GM21360 (cell line): ENCODE measurements around the gene ETFBKMT.
A peak's percentile ranks its signal among the peaks of the same experiment; 100 is the strongest.

Source experiments
- ATAC-seq: cut with Tn5 transposase; IDR thresholded peaks from one replicate; pipeline ENCODE4 v1.9.1; 2021; ENCODE audit warnings: mild to moderate bottlenecking, moderate library complexity; ENCODE audit not compliant: unreplicated experiment

ETFBKMT gene

DNA sequence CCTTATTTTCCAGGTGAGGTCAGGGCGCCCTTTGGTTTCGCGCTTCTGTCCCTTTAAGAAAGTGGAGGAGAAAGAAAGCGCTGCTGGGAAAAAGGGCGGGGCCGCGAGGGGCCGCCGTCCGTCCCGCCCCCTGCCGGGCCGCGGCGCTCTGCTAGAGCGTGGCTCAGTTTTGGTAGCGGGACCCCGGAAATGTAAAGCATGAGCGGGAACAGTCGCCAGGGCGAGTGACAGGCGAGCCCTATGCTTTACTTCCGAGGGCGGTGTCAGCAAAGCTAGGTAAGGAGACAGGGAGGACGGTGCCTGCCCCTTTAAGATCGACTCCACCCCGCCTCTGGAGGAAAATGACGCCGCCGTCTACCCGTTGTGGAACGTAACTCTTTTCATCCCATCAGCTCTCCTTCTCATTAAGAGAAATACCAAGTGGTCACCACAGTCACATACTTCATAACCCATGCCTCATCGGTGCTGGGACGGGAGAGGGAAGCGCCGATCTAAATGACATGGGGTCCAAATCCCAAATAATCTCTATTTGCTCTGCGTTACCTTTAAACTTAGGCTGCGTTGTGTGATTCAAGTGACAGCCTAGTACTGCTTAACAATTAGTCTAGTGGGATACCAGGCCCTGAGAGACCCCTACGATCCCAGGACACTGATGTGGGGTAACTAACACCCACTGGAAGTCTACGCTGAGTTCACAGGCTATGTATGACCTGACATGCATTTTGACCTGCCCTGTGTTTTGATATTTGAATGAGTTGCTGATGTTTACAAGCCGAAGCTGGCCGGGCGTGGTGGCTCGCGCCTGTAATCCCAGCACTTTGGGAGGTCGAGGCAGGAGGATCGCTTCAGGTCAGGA is at the start of gene ETFBKMT:
Gene ETFBKMT (plus strand): TSS at position 602 of the 856 bp plus-strand sequence. CDS start 2,266 bp downstream, outside the sequence.
- ATAC-seq, result peak; percentile 99

DNA sequence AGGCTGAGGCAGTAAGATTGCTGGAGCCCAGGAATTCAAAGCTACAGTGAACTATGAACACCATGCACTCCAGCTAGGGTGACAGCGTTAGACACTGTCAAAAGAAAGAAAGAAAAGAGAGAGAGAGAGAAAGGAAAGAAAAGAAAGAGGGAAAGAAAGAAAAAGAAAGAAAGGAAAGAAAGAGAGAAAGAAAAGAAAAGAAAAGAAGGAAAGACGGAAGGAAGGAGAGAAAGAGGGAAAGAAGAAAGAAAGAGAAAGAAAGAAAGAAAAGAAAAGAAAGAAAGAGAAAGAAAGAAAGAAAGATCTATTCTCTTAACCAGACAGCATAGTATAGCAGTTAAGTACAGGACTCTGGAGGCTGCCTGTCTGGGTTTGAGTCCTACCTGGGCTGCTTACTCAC is 46.7 kb upstream of the ETFBKMT start:
- ATAC-seq, result no peak

- ATAC-seq, result no peak
Observed at GRCh38 chr12:31618228-31619025, 41.1 kb upstream of the ETFBKMT start.

DNA sequence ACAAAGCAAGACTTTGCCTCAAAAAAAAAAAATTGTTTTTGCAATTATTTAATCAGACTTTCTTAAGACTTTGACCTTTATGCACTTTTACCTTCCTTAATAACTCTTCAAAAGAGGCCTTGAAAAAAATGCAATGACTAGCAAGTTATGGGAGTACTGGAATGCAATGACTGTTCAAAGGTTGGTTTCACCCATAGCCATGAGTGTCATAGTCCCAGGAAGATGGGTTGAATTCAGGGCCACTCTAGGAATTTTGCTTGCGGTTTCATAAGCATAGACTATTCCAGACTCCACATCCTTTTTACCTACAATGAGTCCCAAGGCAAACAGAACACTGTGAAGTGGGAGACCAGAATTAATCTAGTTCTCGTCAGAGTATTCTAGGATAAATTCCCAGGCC is 39.2 kb upstream of the ETFBKMT start:
- ATAC-seq, result no peak

- no peak for ATAC-seq
Observed at GRCh38 chr12:31622038-31622437, 37.5 kb upstream of the ETFBKMT start.

- ATAC-seq, result no peak
Observed at GRCh38 chr12:31626270-31626995, 33.1 kb upstream of the ETFBKMT start.

DNA sequence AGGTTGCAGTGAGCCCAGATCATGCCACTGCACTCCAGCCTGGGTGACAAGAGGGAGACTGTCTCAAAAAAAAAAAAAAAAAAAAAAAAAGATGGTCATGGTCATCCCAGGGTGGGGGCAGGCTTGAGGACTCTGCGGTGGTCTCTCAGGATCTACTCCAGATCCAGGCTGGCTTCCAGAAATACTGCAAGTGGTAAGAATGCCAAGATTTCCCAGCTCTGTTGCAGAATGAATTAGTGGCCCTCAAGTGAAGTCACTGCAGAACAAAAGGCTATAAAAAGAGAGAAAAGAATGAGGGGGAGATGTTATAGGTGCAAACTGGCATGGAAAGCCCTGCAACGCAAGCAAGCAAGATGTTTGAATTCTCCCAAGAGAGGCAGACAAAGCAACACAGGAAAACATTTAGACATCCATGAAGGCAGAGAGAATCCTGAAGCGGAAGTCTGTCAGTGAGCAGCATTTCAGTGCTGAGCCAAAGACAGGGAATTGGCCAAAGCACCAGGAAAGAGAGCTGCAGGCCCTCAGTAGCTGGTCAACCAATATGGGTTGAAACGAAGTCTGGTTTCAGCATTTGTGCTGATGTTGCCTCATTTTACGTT is 31.9 kb upstream of the ETFBKMT start:
- ATAC-seq, result no peak

GRCh38 chr12:31629756-31630732 is 29.4 kb upstream of the ETFBKMT start:
- no peak for ATAC-seq

- no peak for ATAC-seq
Observed at GRCh38 chr12:31631023-31631724, 28.3 kb upstream of the ETFBKMT start.

- no peak for ATAC-seq
Observed at GRCh38 chr12:31631809-31632208, 27.7 kb upstream of the ETFBKMT start.

- no peak for ATAC-seq
Observed at GRCh38 chr12:31633464-31633863, 26.0 kb upstream of the ETFBKMT start.

- ATAC-seq, result no peak
Observed at GRCh38 chr12:31634620-31635019, 24.9 kb upstream of the ETFBKMT start.

DNA sequence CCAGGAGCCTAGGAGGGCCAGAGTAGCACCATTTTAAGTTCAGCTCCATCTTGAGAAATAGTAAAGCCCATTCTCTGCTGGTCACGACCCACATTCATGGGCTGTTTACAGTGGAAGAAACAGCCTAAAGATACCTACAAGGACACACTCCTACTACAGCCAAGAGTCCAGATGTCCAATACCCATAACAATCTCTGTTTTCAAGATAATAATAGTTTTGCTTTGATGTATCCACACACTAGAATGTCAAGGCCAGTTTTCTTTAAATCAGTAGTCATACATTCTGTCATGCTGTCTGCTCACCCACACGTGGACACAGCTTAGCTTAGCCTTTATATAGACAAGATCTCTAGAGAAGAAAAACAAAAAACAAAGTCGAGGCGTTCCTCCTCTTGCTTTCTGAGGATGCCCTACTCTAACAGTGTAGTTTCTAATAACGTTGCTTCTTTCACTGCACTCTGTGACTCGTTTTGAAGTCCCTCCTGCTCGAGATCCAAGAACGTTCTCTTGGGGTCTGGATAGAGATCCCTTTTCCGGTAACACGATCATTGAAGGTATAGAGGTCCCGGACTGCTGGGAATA is 17.9 kb upstream of the ETFBKMT start:
- ATAC-seq, result no peak

- no peak for ATAC-seq
Observed at GRCh38 chr12:31644536-31644935, 15.0 kb upstream of the ETFBKMT start.

GRCh38 chr12:31645924-31646323 is 13.6 kb upstream of the ETFBKMT start:
- no peak for ATAC-seq

DNA sequence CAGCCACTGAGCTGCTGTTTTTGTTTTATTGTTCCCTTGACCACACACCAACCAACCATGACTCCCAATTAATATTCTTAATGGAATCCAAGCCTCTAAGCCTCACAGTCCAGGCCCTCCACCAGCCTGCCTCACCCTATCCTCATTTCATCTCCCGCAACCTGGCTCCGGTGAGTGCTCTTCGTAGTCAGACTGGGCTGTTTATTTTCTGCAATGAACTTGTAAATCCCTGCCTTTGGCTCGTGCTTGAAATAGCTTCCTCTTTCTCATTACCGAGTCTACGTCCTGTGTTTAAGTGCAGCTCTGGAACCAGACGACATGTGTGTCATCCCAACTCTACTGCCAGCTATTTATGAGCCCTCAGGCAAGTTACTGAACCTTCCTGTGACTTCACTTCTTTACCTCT is 12.4 kb upstream of the ETFBKMT start:
- ATAC-seq, result no peak

DNA sequence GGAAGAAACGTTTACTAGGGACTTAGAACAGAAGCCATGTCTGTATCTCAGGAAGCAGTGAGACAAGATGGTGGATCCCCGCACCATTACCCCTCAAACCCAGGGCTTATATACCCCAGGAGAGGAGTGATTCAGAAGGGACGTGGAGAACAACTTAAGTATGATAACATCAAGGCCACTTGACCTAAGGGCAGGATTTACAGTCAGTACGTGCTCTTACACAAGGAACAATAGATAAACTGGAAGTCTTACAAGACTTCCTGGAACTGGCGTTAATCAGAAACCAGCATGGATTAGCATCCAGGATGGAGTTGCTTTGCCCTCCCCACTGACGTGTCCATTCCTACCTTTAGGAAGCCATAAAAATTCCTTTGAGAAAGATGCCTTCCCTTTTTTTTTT is 8.6 kb upstream of the ETFBKMT start:
- no peak for ATAC-seq

GRCh38 chr12:31651893-31652521 is 7.5 kb upstream of the ETFBKMT start:
- no peak for ATAC-seq
